Adrenal gland (tissue), 12 donors: ENCODE results near the gene LRPPRC. TPM values are rescaled to one million over a fixed set of nuclear protein-coding genes. Genes with fewer than 3 reads are reported as not detected.

Experiments
- DNase-seq, 7 donors: peaks; one replicate each; pipeline ENCODE4 v3.0.0-alpha.2; 2019 to 2020
- H3K27ac ChIP-seq, 5 donors: fragments of 200-600 bp; sonication (generic) in 4 of 5; 1 replicate in 3 of 5; 2 replicates in 2 of 5; pipeline versions ENCODE4 v1.5.1 to v1.8.0; 2016 to 2020; ENCODE audit warnings: mild to moderate bottlenecking in 1 of 5
- H3K27me3 ChIP-seq: fragments of 200-600 bp; 2 replicates; pipeline ENCODE4 v1.8.0; 2021
- H3K36me3 ChIP-seq, 2 donors: fragments of 200-600 bp; replicated peaks in 1 of 2; 1 replicate in 1 of 2; 2 replicates in 1 of 2; pipeline versions ENCODE4 v1.5.1 to v1.8.0; 2018 to 2022
- H3K4me1 ChIP-seq, 2 donors: fragments of 200-600 bp; replicated peaks in 1 of 2; 1 replicate in 1 of 2; 2 replicates in 1 of 2; pipeline versions ENCODE4 v1.5.1 to v1.8.0; 2018 to 2021
- H3K4me3 ChIP-seq, 4 donors: fragments of 200-600 bp; sonication (generic) in 3 of 4; one replicate each; pipeline ENCODE4 v1.5.1; 2016 to 2018
- H3K9me3 ChIP-seq, 3 donors: fragments of 200-600 bp; sonication (generic) in 1 of 3; replicated peaks in 1 of 3; 1 replicate in 2 of 3; 2 replicates in 1 of 3; pipeline versions ENCODE4 v1.5.1 to v1.8.0; 2016 to 2021
- POLR2A ChIP-seq, 2 donors: fragments of 450-650 bp; IDR thresholded peaks; one replicate each; pipeline ENCODE4 v1.6.1; 2017; ENCODE audit warnings: antibody characterized with exemption in 2 of 2, mild to moderate bottlenecking in 2 of 2, moderate library complexity in 1 of 2
- WGBS, 4 donors: extraction: QIAGEN DNeasy Blood & Tissue Kit in 2 of 4; methylation state at CpG; one replicate each; pipeline versions ENCODE4 v1.1.5 to v1.1.7; 2013 to 2017; 5-methylcytosine and 5-hydroxymethylcytosine counted together
- intact Hi-C, 2 donors: fragments of 100-400 bp; cut with DNase I; formaldehyde crosslinking; loops; one replicate each; pipeline versions ENCODE4 v1.14.1 to v1.15.0; 2022 to 2023
- polyA plus RNA-seq, 3 donors: library from polyadenylated mRNA; stranded (reverse); fragments of 200-250 nt in 2 of 3; fragments of 350-450 nt in 1 of 3; fragmentation: Illumina TruSeq in 1 of 3; extraction: RNeasy Lipid Tissue Mini Kit (QIAGEN cat#74804) in 1 of 3; gene quantifications; one replicate each; pipeline ENCODE4 v1.2.3, GENCODE V29; 2013 to 2014
- total RNA-seq, 9 donors: library from RNA; depleted of rRNA in 4 of 9; stranded (reverse); fragments of >200 nt in 4 of 9; fragments of 120-200 nt in 1 of 9; fragmentation: NEBNext Ultra II Directional in 1 of 9; extraction: Animal tissue kit (Norgen Biotek cat#: 25700) in 1 of 9; gene quantifications; one replicate each; pipeline versions ENCODE4 v1.1.0 to v1.2.4, GENCODE V29; 2013 to 2023
- TF ChIP-seq, protein P1 (sequence below), 6 experiments: fragments of 450-650 bp in 4 of 6; fragments of 200-600 bp in 2 of 6; sonication (generic) in 1 of 6; IDR thresholded peaks; 1 replicate in 5 of 6; 2 replicates in 1 of 6; pipeline versions ENCODE4 v1.5.1 to v1.8.0; 2016 to 2021; ENCODE audit warnings: antibody characterized with exemption in 6 of 6, mild to moderate bottlenecking in 2 of 6, moderate library complexity in 1 of 6
- donor health status: healthy with polysubstance abuse.
- donor health status: Bipolar disorder and iron deficiency.
- donor health status: DM: yes; HTN: yes; CAD: no.
- donor health status: DM: no; HTN: no; CAD: no.
- donor health status: DM: no; HTN: no; CAD: no.
- donor health status: DM: yes; HTN: yes; CAD: no.

LRPPRC gene
- total and polyA plus RNA-seq, 12 donors, result 18.3 to 113 (median 71.7) TPM

GRCh38 chr2:43854671-43855070 lies 141.1 kb downstream of the LRPPRC start:
- 80 to 85% (median 83%) methylated on average over 2 to 3 of the region's 3 CpGs for WGBS, 4 donors
- peaks cover 18% of the 10 kb centered on the region for H3K27me3 ChIP-seq
- DNase-seq, result peak in 1 of 7 donors; percentile 17
- no peak for TF ChIP-seq POLR2A (IDR thresholded peaks at IDR 0.05)
- TF ChIP-seq, protein P1, sequence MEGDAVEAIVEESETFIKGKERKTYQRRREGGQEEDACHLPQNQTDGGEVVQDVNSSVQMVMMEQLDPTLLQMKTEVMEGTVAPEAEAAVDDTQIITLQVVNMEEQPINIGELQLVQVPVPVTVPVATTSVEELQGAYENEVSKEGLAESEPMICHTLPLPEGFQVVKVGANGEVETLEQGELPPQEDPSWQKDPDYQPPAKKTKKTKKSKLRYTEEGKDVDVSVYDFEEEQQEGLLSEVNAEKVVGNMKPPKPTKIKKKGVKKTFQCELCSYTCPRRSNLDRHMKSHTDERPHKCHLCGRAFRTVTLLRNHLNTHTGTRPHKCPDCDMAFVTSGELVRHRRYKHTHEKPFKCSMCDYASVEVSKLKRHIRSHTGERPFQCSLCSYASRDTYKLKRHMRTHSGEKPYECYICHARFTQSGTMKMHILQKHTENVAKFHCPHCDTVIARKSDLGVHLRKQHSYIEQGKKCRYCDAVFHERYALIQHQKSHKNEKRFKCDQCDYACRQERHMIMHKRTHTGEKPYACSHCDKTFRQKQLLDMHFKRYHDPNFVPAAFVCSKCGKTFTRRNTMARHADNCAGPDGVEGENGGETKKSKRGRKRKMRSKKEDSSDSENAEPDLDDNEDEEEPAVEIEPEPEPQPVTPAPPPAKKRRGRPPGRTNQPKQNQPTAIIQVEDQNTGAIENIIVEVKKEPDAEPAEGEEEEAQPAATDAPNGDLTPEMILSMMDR (IDR thresholded peaks at IDR 0.05), result no peak
- no peaks in the 10 kb centered on the region for H3K36me3 ChIP-seq
- intact Hi-C loops, result no loop called here
- no peak overlapping the region for H3K4me3 ChIP-seq
- H3K27ac ChIP-seq, result no peak overlapping the region
- H3K4me1 ChIP-seq, result no peaks in the 10 kb centered on the region
- no peaks in the 10 kb centered on the region for H3K9me3 ChIP-seq

- intact Hi-C loops, result no loop called here
- H3K4me1 ChIP-seq, result no peaks in the 10 kb centered on the region
- 74 to 84% (median 75%) methylated on average over 5 to 10 of the region's 10 CpGs for WGBS, 4 donors
- DNase-seq, result peak in 1 of 7 donors; percentile 38
- H3K27me3 ChIP-seq, result peaks cover 15% of the 10 kb centered on the region
- no peaks in the 10 kb centered on the region for H3K9me3 ChIP-seq
- no peak for TF ChIP-seq POLR2A (IDR thresholded peaks at IDR 0.05)
- TF ChIP-seq, protein P1 (IDR thresholded peaks at IDR 0.05), result no peak
- no peak overlapping the region for H3K27ac ChIP-seq
- no peak overlapping the region for H3K4me3 ChIP-seq
- no peaks in the 10 kb centered on the region for H3K36me3 ChIP-seq
Observed at GRCh38 chr2:43853141-43854081, 142.4 kb downstream of the LRPPRC start.

DNA sequence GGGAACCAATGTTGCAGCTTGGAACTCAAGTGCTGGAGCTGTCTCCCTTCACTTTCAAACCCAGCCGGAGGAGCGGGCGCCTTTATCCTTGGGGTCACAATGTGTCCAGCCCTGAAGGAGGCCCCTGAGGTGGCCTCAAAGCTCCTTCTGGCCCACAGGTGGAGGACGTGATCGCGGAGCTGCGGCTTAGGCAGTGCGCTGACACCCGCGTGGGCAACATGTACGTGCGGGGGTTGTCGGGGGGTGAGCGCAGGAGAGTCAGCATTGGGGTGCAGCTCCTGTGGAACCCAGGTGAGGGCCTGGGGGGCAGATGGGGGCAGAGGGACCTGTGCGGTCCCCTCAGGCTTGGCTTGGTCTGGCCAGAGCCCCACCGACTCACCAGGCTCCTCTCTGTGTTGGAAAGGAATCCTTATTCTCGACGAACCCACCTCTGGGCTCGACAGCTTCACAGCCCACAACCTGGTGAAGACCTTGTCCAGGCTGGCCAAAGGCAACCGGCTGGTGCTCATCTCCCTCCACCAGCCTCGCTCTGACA lies 143.5 kb downstream of the LRPPRC start:
- DNase-seq, result peak in 1 of 7 donors; percentile 11
- no peaks in the 10 kb centered on the region for H3K9me3 ChIP-seq
- H3K4me1 ChIP-seq, result no peaks in the 10 kb centered on the region
- H3K27ac ChIP-seq, result no peak overlapping the region
- 88 to 95% (median 94%) methylated on average over 16 to 21 of the region's 21 CpGs for WGBS, 4 donors
- TF ChIP-seq, protein P1 (IDR thresholded peaks at IDR 0.05), result no peak
- TF ChIP-seq POLR2A (IDR thresholded peaks at IDR 0.05), result no peak
- no peaks in the 10 kb centered on the region for H3K36me3 ChIP-seq
- intact Hi-C loops, result no loop called here
- peaks cover 15% of the 10 kb centered on the region for H3K27me3 ChIP-seq
- H3K4me3 ChIP-seq, result no peak overlapping the region
